IPS-NIHi7 (cell line): Measurements from ENCODE around the gene COL18A1.

Experiments
- DNase-seq: peaks from one replicate; pipeline ENCODE4 v3.0.0; 2012; ENCODE audit warnings: mixed read lengths; ENCODE audit errors: extremely low spot score

COL18A1 gene

DNA sequence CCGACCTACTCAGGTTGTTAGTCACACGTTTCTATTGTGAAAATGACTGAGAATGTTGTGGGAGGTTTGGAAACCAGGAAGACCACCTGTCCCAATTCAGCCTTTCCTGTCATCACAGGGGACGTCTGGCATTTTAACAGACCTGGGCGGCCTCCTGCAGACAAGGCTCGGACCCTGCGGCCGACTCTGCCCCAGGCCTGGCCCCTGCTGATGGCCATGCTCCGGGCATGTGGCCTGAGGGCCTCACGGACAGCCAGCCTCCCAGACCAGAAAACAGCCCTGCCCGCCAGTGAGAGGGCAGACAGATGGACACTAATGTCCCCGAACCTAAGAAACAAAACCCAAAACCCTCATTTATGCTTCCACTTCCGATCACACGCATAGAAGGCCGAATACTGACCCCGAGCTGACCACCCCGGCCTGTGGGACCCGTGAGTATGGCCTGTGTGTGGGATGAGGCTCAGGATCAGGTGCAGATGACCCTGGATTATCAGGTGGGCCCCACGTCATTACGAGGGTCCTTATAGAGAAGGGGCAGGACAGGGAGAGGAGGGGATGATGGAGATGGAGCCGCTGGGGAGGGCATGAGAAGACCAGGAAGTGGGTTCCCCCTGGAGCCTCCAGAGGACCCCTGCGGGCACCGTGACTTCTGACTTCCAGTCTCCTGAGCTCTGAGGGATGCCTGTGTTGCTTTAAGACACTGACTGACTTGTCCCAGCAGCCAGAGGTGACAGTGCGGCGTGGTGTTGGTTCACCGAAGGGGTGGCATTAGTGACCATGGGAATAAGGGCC lies 9.6 kb downstream of the COL18A1 start:
- no peak for DNase-seq

DNA sequence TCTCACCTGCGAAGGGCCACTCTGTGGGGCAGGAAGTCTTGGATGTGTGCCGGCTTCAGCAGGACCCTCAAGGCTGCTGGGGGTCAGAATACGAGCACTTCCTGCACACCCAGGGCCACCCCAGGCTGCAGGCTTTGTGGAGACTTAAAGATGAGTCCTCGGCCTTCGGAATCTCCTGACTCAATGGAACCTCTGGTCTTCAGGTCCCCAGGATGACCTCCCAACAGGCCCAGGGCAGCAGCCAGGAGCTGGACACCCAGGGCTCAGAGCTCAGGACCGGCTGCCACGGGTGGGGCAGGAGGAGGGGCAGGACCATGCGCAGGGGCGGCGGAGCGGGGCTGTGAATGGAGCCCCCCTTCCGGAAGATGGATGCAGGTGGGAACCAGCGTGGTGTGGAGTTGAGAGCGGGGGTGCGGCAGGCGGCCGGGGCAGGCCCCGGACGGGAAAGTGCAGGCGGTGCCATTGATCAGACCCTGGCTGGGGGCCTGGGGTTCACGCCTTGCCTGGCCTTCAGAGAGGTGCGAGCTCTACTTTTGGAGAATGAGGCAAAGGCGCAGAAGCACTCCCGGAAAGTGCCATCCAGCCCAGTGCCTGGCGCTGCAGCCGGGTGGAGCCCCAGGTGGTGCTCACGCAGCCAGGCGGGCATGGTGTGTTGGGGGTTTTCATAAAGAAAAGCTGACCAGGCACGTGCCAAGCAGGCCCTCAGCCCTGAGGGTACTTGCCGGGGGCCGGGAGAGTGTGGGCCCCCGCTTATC lies 10.4 kb downstream of the COL18A1 start:
- DNase-seq: no peak

DNA sequence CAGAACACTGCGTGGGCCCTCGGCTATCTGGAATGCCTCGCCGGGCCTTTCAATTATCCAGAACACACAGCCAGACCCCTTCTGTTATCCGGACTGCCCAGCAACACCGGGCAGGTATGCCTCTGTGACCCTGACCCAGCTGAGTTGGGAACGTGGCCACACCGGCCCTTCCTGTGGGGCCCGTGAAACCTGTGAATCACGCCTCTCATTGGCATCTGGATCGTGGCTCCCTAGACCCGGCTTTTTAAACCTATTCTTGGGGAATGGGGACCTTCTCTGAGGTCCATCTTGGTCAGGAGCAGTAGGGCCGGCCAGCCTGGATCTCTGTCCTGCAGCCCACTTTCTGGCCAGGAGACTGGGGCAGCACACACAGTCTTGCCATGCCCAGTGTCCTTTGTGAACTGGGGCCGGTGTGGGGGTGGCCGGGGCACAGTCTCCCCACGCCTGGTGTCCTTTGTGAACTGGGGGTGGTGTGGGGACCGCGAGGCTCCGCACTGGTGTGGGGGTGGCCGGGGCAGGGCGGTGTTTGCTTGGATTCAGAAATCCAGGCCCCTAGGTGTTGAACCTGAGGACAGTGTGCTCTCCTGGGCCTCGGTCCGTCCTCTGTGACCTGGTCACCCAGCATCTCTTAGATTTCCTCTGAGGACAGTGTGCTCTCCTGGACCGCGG lies 11.1 kb downstream of the COL18A1 start:
- DNase-seq: no peak

DNA sequence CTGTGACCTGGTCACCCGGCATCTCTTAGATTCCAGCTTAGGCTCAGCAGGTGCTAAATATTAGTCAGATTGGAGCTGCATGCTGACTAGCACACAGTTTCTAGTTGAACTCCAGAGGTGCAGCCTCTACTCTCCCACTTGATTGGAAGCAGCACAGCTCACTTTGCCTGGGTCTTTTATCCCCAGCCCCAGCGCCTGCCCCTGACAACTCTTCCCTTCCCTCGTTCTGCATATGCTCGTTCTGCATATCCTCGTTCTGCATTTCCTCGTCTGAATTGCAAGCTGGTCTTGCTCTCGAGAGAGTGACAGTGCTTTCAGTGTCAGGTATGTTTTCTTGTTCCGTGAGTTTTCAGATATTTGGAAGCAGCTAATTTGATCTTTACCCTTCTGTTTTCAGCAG lies 11.7 kb downstream of the COL18A1 start:
- no peak for DNase-seq

DNA sequence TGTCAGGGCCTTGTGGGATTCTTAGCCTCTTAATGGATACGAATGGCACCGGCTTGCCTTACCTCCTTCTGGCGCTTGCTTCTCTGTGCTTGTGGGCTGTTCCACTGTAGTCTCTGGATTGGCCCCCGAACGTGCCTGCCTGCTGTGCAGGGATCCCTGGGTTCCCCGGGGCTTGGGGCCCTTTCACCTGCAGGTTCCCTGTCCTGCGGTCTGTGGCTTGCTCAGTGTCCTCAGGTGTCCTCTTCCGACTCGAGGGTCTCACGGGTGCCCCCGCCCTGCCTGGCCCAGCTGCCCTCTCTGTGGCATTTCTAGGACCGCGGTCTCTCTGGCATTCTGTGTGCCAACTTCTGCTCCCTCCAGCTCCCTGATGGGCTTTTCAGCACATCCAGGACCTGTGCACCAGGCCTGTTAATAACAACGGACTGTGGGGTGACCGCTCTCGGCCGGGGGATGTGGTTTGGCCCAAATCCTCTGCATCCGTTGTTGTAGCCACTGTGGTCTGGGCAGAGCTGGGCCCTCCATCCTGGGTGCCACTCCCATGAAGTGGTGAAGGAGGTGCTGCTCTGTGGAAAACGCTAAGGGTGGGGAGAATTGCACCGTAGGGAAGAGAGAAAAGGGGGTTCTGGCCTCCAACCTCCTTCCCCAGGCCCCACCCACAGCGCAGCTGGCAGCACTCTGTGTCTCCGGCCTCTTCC lies 12.4 kb downstream of the COL18A1 start:
- DNase-seq: no peak

DNA sequence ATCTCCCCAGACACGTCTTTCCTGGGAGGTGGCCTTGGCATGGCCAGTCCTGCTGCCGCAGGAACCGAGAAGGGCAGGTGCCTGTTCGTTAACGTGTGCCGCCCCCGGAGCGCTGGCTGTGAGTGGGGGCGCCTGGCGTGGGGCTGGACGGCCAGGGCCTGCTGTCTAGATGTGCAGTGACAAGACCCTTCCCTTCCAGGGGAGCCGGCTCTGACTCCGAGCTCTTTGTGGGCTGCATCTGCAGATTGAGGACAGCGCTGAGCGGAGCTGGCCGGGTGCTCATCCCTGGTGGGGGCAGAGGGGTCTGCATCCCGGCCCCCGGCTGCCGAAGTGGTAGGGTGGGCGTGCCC lies 13.0 kb downstream of the COL18A1 start:
- no peak for DNase-seq

DNA sequence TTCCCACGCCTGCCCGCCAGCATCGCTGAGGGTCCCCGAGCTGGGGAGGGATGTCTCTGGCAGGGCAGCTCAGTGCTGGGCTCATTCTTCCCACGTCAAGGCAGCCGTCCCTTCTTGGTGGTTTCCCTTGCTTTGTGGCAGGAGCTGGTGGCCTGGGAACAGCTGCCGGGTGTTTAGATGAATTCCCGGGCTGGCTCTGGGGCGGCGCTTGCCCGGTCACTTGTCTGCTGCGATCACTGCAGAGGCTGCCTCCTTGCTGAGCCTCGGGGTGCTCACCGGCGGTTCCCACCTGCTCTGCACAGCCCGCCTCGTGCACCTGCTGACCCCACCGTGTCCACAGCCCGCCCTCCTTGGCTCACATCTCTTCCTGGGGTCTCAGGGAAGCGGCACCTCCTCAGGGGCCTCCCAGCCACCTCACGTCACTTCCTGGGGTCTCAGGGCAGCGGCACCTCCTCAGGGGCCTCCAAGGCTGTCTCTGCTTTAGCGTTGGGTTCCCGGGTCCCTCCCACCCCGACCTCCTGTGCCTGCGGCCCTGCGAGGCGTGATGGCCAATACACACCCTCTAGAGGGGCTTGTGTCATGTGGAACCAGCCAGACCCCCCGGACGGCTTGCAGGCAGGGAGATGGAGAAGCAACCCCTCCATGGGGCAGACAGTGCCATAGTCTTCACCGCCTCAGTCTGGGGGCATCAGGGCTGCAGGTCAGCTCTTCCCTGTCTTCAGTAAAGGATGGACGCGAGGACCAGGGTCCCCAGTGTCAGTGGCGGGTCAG lies 13.5 kb downstream of the COL18A1 start:
- no peak for DNase-seq

DNA sequence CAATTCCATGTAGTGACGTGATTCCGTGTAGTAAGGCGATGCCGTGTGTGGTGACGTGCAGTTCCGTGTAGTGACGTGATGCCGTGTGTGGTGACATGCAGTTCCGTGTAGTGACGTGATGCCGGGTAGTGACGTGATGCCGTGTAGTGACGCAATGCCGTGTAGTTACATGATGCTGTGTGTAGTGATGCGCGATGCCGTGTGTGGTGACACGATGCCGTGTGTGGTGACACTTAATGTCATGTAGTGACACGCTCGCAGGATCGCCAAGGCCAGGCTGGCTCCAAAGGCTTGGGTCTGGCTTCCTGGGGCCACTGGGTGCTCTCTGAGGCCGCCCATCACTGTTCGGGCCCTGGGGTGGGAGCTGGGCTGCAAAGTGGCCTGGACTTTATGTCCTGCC lies 14.2 kb downstream of the COL18A1 start:
- DNase-seq: no peak

DNA sequence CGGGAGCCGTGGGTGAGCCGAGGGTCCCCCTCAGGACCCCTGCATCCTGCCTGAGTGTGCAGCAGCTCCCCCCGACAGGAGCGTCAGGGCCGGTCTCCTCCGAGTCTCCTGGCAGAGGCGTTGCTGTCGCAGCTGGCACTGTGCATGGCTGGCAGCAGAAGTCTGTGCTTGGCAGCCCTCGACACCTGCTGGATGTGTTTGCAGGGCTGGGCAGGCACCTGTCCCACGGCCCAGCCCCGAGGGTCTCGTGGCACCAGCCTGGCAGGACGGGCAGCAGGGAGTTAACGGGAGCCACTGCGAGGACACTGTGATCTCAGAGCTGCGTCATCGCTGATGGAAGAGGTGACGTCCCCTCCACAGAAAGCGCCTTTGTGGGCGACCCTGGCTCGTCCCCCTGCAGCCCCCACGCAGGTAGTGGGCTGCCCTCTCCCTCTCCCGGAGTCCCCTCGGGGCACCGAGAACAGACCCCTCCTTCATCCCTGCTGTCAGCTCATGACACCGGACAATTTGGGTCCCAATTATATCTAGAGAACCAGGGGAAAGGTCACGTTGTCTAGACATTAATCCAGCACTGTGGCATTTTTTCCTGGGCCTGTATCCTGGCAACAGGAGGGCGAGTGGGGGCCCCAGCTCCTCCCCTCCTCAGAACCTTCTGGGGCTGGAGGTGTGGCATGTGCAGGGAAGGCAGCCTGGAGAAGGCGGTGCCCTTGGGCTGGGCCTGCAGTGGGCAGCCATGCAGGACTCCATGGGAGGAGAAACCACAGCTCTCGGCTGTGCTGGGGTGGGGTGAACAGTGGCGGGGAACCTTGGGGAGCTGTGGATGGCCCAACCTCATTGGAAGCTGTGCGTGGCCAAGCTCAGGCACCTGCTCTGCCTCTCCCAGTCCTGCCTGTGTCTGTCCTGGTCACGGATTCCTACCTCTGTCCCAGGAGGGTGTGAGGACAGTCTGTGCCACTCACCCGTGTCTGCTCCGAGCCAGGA lies 15.4 kb downstream of the COL18A1 start:
- DNase-seq: no peak

DNA sequence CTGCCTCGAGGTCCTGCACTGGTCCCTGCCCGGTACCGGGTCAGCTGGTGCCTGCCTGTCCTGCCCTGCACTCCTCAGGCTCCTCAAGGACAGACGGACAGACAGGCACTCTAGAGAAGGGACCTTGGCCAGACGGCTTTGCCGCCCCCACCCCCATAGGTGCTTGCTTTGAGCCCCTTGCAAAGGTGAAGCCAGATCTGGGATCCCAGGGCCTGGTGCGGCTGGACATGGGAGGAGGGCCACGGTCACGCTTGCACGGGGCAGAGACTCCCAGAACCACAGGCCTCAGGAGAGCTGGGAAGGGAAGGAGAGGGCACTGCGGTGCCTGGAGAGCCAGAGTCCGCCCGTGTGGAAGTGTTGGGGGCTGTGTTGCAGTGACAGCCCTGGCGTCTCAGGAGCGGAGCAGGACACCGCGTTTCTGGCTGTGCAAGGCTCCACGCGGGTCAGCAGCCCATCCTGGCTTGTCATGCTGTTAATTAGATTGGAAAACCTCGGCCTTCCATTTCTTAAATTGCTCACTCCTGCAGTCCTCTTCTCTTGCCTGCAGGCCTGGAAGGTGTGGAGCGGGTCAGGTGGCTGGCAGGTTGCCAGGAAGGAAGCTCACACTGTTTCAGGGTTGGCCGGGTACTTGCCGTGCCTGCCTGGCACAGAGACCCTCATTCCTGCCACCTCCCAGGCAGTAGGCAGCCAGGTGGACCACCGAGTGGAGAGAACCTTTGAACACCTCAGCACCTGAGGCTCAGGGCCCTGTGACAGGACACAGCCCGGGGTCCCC lies 16.3 kb downstream of the COL18A1 start:
- DNase-seq: no peak

DNA sequence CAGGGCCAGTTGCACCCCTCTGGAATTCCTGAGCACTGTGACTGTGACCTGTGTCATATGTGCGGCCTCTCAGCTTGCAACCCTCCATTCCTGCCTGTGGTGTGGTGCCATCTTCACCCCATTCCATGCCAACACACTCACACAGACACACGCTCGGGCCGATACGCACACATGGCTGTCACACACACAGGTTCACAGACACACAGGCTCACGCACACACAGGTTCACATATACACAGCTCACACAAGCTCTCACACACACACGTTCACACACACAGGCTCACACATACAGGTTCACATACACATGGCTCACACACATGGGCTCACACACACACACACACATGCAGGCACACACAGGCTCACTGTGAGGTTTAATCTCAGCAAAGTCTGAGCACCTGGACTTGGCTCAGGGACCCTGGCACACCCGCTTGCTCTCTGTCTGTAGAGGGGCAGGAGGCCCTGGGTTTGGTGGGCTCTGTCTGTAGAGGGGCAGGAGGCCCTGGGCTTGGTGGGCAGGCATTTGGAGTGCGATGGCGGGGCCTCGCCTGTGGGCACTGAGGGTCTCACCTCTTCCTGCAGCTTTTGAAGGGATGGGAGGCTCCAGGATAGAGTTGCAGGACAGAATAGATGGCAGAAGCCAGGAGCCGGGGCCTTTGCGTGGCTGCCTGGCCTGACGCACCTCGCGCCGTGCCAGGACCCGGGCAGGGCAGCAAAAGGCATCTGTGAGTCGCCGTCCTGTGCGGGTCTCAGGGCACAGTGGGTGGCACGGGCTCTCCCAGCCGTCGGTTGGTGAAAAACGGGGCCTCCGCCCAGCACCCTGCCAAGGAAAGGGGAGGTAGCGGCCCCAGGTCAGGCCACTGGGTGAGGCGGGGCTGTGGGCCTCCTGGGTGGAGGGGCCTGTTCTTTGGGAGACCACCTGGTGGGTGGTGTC lies 17.1 kb downstream of the COL18A1 start:
- no peak for DNase-seq

DNA sequence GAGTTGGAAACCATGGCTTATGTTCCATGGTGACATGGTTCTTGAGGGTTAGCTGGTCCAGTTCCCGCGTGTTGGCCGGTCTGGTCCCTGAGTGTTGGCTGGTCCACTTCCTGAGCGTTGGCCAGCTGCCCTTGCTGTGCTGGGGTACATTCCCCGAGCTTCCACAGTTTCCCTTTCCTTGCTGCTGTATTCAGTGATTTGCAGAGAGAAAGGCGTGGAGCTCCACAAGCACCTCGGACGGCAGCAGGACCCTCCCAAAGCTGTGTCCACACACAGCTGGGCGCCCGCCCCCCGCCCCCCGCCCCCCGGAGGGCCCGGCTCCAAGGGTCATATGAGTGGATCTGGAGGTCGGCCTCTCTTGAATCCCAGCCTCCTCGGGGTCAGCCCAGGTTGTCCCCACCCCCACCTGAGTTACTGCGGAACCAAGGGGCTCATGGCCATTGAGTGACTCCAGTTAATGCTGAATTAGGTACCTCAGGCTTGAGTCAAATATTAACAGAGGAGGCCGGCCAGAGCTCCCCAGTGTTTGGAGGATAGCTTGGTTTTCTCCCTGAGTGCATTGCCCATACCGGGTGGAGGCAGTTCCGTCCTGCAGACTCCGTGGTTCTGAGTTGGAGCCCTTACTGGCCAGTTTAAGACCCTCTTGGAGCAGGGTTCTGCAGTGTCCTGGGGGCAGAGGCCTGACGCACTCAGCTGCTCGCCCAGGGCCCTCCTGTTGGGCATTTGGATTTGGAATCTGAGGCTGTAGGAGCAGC lies 18.4 kb downstream of the COL18A1 start:
- DNase-seq: no peak

DNA sequence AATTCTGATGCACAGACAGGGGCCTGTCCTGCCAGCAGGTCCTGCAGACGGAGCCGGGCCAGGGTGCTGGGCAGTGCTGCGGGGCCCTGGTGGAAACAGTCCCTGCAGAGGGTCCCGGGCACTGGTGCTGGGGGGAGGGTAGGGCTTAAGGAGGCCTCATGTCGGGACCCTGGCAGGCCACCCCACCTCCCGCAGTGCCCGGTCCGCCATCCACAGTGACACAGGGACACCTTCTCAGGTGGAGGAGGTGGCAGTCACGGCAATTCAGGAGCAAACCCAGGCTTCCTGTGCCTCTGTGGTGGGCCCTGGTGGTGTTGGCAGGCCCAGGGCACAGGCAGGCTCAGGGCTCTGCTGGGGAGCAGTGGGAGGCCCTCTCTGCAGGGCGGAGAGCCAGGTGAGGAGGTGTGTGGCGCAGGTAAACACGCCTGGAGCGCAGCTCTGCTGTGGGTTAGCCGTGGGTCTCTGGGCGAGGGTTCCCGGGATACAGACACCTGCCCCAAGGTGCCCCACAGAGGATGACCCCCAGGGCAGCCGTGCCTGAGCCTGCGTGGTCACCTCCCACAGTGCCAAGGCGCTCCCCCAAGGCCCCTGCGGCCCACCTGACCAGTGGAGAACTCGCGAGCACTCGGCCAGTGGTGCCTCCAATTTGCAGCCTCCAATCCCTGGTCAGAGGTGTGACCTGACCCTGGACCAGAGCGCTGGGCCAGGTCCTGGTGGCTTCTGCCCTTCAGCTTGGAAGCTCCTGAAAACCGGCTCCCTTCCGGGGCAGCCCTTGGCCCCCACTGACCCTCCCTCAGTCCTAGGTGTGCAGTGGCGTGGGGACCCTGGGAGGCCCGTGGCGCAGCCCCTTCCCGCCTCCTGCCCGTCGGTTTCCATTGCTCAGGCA lies 19.2 kb downstream of the COL18A1 start:
- DNase-seq: no peak

DNA sequence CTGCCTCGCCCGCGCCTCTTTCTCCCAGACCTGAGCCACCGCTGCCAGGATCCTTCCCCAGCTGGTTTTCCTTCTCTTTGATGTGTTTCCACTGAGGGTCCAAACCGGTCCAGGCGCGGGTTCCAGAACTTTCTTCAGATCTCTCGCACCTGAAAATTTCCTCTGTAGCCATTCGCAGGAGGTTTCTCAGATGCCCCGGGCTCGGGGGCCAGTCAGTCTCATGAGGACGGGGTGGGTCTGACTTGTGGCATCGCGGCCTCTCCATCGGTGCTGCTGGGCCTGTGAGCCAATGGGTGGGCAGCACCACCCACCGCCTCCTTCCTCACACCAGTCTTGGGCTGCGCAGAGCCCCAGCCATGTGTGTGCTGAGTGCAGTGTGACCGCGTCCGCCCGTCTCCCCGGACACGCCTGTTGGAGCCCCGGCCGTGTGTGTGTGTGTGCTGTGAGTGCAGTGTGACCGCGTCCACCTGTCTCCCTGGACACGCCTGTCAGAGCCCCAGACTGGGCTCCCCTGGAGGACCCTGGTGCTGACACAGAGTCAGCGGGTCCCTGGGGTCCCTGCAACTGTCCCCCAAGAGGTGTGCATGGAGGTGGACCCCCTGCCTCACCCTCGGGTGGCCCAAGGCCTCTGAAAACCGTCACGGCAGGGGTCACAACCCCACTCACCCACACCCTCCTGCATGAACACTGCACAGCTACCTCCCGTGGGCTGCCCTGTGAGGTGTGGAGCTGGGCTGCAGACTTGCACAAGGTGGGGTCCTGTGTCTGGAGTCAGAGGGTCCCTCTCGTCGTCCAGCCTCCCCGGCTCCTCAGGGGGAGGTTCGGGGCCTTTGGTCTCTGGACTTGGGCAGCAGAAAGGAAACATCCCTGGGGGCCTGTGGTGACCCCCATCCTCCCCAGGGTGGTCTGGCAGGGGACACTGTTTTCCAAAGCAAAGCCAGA lies 20.2 kb downstream of the COL18A1 start:
- no peak for DNase-seq
